MG63 (cell line): ENCODE data around the gene TOB1. TPM values are rescaled to one million over a fixed set of nuclear protein-coding genes. Genes with fewer than 3 reads are reported as not detected.
"Not testable (repeated sequence)": the region's sequence is repeated elsewhere in the genome, so short reads cannot be mapped to it uniquely, and the experiment has no call there.

Experiments
- DNase-seq: peaks from one replicate; pipeline ENCODE4 v3.0.0-alpha.2; 2020
- H3K27me3 ChIP-seq: fragments of 250-450 bp; sonication (Bioruptor Pico); 2 replicates; pipeline ENCODE4 v1.5.1; 2020; ENCODE audit warnings: mild to moderate bottlenecking, moderate library complexity
- H3K36me3 ChIP-seq: fragments of 250-450 bp; sonication (Bioruptor Pico); 2 replicates; pipeline ENCODE4 v1.5.1; 2020; ENCODE audit warnings: mild to moderate bottlenecking, moderate library complexity
- H3K4me3 ChIP-seq: fragments of 250-450 bp; sonication (Bioruptor Pico); 2 replicates; pipeline ENCODE4 v1.5.1; 2020; ENCODE audit warnings: mild to moderate bottlenecking, moderate library complexity
- H3K9me3 ChIP-seq: fragments of 250-450 bp; sonication (Bioruptor Pico); 2 replicates; pipeline ENCODE4 v1.5.1; 2020; ENCODE audit warnings: mild to moderate bottlenecking, moderate library complexity
- total RNA-seq: library from RNA; depleted of rRNA; stranded (reverse); fragments of >200 nt; shearing (Covaris generic); gene quantifications from 2 replicates; pipeline ENCODE4 v1.2.3, GENCODE V29; 2014; ENCODE audit warnings: low replicate concordance

The TOB1 gene
- total RNA-seq, 1 experiment from 2014 or later = 16.0 TPM

DNA sequence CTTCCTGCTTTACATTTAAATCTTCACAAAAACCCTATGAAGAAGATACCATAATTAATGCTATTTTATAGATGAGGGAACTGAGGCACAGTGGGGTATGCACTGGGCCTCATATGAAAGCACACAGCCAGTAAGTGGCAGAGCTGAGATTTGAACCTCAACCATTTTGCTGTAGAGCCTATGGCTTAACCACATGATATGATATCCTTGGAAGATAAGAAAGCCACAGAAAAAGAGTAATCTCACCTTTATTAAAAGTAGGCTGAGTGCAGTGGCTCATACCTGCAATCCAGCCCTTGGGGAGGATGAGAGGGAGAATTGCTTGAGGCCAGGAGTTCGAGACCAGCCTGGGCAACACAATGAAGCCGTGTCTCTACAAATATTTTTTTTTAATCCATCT lies 15.0 kb upstream of the TOB1 start:
- Histone ChIP-seq H3K9me3 (peaks cover 4% of the 10 kb centered on the region), H3K4me3 (no peak overlapping the region), H3K36me3 (no peaks in the 10 kb centered on the region), H3K27me3 (no peaks in the 10 kb centered on the region)
- DNase-seq = no peak

DNA sequence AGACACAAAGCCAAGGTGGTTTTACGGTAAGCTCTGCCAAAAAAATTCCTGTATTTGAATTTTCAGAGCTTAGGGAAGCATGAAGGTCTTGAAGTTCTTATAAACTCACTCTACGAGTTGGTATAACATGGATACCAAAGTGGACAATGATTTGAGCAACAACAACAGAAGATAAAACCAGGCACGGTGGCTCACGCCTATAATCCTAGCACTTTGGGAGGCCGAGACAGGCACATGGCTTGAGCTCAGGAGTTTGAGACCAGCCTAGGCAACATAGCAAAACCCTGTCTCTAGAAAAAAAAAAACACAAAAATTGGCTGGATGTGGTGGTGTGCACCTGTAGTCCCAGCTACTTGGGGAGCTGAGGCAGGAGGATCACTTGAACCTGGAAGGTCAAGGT lies 12.9 kb upstream of the TOB1 start:
- no peaks in the 10 kb centered on the region for H3K36me3 ChIP-seq
- H3K27me3 ChIP-seq = no peaks in the 10 kb centered on the region
- H3K9me3 ChIP-seq = peaks cover 4% of the 10 kb centered on the region
- no peak overlapping the region for H3K4me3 ChIP-seq
- DNase-seq = no peak

DNA sequence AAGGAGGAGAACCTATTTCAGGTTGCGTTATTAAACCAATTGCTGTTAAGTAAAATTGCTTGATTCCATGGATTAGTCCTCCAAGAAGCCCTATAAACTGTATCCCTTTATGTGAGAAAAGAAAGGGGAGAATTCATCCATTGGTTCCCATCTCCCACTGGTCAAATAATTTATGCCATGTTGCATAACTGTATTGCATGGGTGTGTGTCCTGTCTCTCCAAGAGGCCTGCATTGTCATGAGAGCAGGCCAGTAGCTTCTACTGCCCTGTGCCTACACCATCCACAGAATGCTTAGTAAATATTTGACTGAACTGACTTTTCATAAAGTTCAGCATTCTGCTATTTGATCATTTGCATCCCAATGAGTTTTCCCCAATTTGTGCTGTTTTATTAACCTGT lies 11.7 kb upstream of the TOB1 start:
- DNase-seq = no peak
- Histone ChIP-seq H3K27me3 (no peaks in the 10 kb centered on the region), H3K4me3 (no peak overlapping the region), H3K36me3 (no peaks in the 10 kb centered on the region), H3K9me3 (peaks cover 4% of the 10 kb centered on the region)

DNA sequence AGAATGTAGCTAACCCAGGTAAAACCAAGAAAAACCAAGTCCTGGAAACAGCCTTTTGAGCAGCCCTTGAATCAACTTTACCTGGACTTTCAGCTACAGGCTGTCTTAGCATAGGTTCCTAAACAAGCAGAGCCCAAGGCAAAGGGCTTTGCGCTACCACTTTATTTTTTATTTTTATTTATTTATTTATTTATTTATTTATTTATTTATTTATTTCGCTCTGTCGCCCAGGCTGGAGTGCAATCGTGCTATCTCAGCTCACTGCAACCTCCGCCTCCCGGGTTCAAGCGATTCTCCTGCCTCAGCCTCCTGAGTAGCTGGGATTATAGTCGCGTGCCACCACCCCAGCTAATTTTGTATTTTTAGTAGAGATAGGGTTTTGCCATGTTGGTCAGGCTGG lies 10.9 kb upstream of the TOB1 start:
- not testable (repeated sequence) for H3K9me3 ChIP-seq, DNase-seq, H3K36me3 ChIP-seq, H3K4me3 ChIP-seq, H3K27me3 ChIP-seq

DNA sequence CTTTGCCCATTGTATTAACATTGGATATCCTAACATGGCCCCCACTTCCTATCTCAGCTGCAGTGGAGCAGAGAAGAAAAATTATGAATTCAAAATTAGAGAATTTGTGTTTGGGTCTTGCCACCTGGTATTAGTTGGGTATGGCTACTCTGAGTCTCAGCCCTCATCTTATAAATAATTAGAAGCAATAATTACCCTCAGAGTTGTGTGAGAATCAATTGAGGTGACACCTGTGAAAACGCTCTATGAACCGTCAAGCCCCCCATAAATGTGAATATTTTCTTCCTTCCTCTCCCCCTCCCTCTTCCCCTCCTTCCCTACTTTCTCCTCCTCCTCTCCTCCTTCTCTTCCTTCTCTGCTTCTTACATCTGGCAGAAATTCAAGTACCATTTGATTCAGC lies 8.9 kb upstream of the TOB1 start:
- Histone ChIP-seq H3K9me3 (peaks cover 2% of the 10 kb centered on the region), H3K27me3 (no peaks in the 10 kb centered on the region), H3K4me3 (no peak overlapping the region), H3K36me3 (no peaks in the 10 kb centered on the region)
- no peak for DNase-seq

DNA sequence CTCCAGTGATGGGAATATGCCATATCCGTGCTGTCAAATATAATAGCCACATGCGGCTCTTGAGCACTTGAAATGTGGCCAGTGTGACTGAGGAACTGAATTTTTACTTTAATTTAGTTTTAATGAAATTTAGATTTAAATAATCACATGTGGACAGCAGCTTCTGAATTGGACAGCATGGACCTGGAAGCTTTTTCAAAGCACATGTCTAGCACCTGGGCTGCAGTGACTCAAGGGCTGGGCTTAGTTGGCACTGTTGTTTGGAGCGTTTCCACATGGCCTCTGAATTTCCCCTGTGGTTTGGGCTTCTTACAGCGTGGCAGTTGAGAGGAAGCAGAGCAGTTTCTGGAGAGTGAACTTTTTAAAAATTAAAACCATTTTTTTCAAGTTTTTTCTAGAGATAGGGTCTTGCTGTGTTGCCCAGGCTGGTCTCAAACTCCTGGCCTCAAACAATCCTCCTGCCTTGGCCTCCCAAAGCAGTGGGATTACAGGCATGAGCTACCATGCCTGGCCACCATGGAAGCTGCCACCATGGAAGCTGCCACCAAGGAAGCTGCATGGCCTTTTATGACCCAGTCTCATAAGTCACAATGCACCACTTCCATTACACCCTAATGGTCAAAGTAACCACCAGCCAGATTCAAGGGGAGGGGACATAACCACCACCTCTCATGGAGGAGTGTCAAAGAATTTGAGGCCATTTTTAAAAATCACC lies 6.7 kb upstream of the TOB1 start:
- H3K36me3 ChIP-seq = no peaks in the 10 kb centered on the region
- DNase-seq = peak; percentile 75
- H3K9me3 ChIP-seq = no peaks in the 10 kb centered on the region
- H3K4me3 ChIP-seq = no peak overlapping the region
- no peaks in the 10 kb centered on the region for H3K27me3 ChIP-seq

DNA sequence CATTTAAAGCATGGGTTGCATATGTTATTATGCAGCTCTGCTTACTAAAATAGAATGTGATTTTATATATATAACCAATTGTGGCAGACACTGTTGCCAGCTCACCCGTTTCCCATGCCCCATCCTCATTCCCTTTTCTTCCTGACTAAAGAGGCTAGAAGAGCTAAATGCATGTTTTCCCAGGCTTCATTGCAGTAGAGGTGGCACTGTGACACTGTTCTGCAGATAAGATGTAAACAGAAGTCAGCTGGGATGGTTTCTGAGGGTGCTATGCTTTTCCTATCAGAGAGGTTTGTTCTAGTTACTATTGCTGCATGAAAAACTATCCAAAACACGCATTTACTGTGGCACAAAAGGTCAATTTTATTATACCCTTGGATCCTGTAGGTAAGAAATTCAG lies 5.7 kb upstream of the TOB1 start:
- H3K9me3 ChIP-seq = no peaks in the 10 kb centered on the region
- H3K36me3 ChIP-seq = no peaks in the 10 kb centered on the region
- no peak overlapping the region for H3K4me3 ChIP-seq
- DNase-seq = no peak
- H3K27me3 ChIP-seq = no peaks in the 10 kb centered on the region

- Histone ChIP-seq H3K9me3 (no peaks in the 10 kb centered on the region), H3K4me3 (no peak overlapping the region), H3K27me3 (no peaks in the 10 kb centered on the region), H3K36me3 (no peaks in the 10 kb centered on the region)
- DNase-seq = no peak
Observed at GRCh38 chr17:50871364-50871763, 5.2 kb upstream of the TOB1 start.

DNA sequence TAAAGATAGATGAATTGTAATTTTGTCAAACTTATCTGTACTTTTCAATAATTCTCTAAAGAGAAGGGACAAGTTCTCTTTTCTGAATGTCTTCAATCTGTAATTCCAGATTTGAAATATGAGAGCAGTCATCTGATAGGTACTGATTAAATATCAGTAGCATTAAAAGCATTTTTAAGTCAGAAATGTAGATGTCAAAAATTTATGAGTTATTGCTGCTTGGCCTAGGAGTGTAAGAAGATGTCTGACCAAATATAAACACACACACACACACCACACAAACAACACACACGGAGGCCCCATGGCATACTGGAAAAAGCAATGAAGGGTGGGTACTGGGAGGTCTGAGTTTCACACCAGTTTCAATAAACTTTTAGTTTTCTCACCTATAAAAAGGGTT lies 2.4 kb upstream of the TOB1 start:
- H3K9me3 ChIP-seq = no peaks in the 10 kb centered on the region
- H3K4me3 ChIP-seq = peak overlapping the region; percentile 64
- peaks cover 11% of the 10 kb centered on the region for H3K36me3 ChIP-seq
- H3K27me3 ChIP-seq = no peaks in the 10 kb centered on the region
- no peak for DNase-seq

- no peak for DNase-seq
- Histone ChIP-seq H3K27me3 (no peaks in the 10 kb centered on the region), H3K4me3 (peak overlapping the region; percentile 64), H3K9me3 (no peaks in the 10 kb centered on the region), H3K36me3 (peaks cover 16% of the 10 kb centered on the region)
Observed at GRCh38 chr17:50868140-50868438, 1.9 kb upstream of the TOB1 start.

DNA sequence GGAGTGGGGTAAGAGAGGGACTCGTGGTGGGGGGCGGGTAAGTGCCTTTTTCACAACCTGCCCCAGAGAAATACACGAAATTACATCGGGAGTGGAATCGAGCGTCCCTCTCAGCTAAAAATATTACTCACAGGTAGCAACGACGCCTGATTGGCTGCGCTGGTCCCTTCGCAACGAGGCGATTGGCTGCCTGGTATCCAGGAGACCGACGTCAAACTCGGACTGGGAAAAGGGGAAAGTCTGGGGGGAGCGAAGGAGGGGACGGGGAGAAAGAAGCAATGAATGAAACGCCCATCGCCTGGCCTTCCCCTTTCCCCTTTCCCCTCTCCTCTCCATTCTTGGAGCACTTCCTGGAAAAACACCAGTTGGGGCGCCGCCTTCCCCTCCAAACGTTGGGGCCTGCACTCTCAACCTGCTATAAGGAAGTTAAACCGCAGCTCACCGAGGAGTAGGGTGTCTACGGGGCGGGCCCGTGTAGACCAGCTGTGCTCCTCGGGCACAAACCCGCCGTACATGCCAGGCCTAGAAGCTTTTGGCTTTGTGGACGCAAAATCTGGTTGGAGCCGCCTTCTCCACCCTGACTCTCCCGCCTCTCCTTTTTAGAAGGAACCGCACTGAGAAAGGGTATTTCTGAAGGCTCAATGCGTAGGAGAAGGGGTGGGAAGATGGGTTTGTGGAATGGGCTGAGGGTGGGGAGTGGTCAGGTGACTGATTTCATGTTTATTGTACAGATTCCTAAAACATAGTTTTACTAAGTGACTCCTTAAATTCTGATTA lies 1.4 kb upstream of the TOB1 start:
- DNase-seq = peak; percentile 97
- H3K27me3 ChIP-seq = no peaks in the 10 kb centered on the region
- H3K36me3 ChIP-seq = peaks cover 21% of the 10 kb centered on the region
- H3K4me3 ChIP-seq = peak overlapping the region; percentile 64
- H3K9me3 ChIP-seq = no peaks in the 10 kb centered on the region

GRCh38 chr17:50866950-50867362 lies 802 bp upstream of the TOB1 start:
- peak overlapping the region; percentile 64 for H3K4me3 ChIP-seq
- no peaks in the 10 kb centered on the region for H3K27me3 ChIP-seq
- no peaks in the 10 kb centered on the region for H3K9me3 ChIP-seq
- DNase-seq = peak; percentile 67
- H3K36me3 ChIP-seq = peaks cover 26% of the 10 kb centered on the region

DNA sequence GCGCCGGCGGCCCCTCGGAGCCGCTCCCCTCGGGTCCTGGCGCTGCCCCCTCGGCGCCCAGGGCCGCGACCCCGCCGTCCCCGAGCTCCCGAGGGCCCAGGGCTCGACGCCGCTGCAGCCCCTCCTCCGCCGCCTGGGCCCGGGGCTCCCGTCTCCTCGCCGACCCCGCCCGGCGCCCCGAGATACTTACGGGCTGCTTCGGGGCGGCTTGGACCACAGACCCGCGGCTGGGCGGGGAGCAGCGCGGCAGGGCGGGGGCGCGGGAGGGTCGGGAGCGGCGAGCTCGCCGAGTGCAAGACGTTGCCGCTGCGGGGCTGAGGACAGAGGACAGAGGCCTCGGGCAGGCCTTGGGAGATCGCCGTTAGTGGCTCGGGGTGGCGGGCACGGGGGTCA lies 290 bp downstream of the TOB1 start:
- peaks cover 35% of the 10 kb centered on the region for H3K36me3 ChIP-seq
- H3K4me3 ChIP-seq = peak overlapping the region; percentile 64
- no peak for DNase-seq
- no peaks in the 10 kb centered on the region for H3K9me3 ChIP-seq
- H3K27me3 ChIP-seq = no peaks in the 10 kb centered on the region

DNA sequence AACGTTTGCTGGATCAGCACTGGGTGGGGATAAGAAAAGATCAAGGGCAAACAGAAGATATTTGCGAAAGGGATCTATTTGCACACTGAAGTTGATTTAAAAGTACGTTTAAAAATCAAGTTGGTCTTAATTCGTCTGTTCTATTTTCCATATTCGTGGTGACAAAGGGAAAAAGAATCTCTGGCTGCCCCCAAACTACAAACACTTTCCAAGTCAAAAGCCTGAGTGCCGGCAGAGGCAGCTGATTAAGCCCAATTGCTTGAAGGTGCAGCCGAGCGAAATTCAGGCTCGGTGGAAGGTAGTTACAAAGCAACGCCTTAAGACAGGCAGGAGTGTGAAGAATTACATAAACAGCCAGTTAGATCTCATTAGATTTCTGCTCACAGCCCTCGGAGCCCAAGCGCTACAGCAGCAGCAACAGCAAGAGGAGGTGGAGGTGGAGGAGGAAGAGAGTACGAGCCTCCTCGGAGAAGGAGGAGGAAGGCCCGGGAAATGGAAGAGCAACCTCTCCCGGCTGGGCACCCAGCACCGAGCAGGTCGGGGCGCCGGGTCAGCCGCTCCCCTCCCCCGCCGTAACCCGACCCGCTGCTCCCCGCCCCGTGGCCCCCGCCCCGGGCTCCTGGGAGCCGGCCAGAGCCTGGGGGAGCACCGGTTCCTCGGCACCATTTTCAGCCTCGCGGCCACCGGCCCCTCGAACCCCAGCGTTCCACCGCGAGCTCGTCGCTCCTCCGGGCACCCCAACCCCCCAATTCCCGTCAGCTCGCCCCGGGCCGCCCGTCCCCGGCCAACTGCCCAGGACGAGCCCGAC lies 890 bp downstream of the TOB1 start:
- H3K36me3 ChIP-seq = peaks cover 35% of the 10 kb centered on the region
- peak; percentile 69 for DNase-seq
- H3K9me3 ChIP-seq = no peaks in the 10 kb centered on the region
- peak overlapping the region; percentile 64 for H3K4me3 ChIP-seq
- H3K27me3 ChIP-seq = no peaks in the 10 kb centered on the region

DNA sequence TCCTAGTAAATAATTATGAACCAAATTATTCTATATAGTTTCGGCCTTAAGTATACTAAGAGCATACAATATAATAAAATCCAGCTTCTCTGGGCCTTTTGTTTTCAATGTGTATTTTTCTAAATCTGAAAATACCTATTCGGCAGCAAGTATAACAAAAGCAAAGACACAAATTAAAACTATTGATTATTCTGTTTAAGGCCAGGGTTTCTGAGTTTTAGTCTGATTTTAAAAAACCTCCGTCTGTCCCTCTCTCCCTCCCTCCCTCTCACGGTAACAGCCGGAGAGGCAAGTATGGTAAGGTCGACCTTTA lies 1.5 kb downstream of the TOB1 start:
- Histone ChIP-seq H3K9me3 (no peaks in the 10 kb centered on the region), H3K4me3 (peak overlapping the region; percentile 64), H3K36me3 (peaks cover 35% of the 10 kb centered on the region), H3K27me3 (no peaks in the 10 kb centered on the region)
- no peak for DNase-seq

GRCh38 chr17:50863931-50864330 lies 2.2 kb downstream of the TOB1 start:
- H3K36me3 ChIP-seq = peaks cover 35% of the 10 kb centered on the region
- no peaks in the 10 kb centered on the region for H3K9me3 ChIP-seq
- peak overlapping the region; percentile 64 for H3K4me3 ChIP-seq
- DNase-seq = no peak
- H3K27me3 ChIP-seq = no peaks in the 10 kb centered on the region

- peak; percentile 40 for DNase-seq
- no peaks in the 10 kb centered on the region for H3K27me3 ChIP-seq
- no peaks in the 10 kb centered on the region for H3K9me3 ChIP-seq
- H3K4me3 ChIP-seq = no peak overlapping the region
- peaks cover 35% of the 10 kb centered on the region for H3K36me3 ChIP-seq
Observed at GRCh38 chr17:50863221-50863843, 2.8 kb downstream of the TOB1 start.
